Stimulated activated CD8-positive, alpha-beta memory T cell treated with anti-CD3 and anti-CD28 coated beads, Interleukin-15, amount 100 ng/mL, for 24 hours (primary cell): ENCODE measurements around the gene TRPM2.
"Not testable (repeated sequence)": the region's sequence is repeated elsewhere in the genome, so short reads cannot be mapped to it uniquely, and the experiment has no call there.

Experiments used
- DNase-seq: peaks from one replicate; pipeline ENCODE4 v3.0.0-alpha.2; 2020; ENCODE audit warnings: low read depth

The TRPM2 gene

GRCh38 chr21:44335266-44336059, 18.0 kb upstream of the TRPM2 start:
- no peak for DNase-seq

- DNase-seq, result no peak
Observed at GRCh38 chr21:44337449-44337848, 16.0 kb upstream of the TRPM2 start.

GRCh38 chr21:44337941-44338895, 15.2 kb upstream of the TRPM2 start:
- DNase-seq, result no peak

- DNase-seq, result peak; percentile 92
Observed at GRCh38 chr21:44338971-44339910, 14.2 kb upstream of the TRPM2 start, which contains the start of gene CFAP410. TSS of gene CFAP410 (minus strand) at chr21:44339390. CDS start at chr21:44339194, 196 bp downstream.

- not testable (repeated sequence) for DNase-seq
Observed at GRCh38 chr21:44341726-44342458, 11.5 kb upstream of the TRPM2 start.

GRCh38 chr21:44342981-44343380, 10.4 kb upstream of the TRPM2 start:
- DNase-seq, result not testable (repeated sequence)

GRCh38 chr21:44344541-44345183, 8.8 kb upstream of the TRPM2 start:
- DNase-seq, result no peak

- no peak for DNase-seq
Observed at GRCh38 chr21:44345495-44345894, 7.9 kb upstream of the TRPM2 start.

GRCh38 chr21:44347911-44348451, 5.4 kb upstream of the TRPM2 start:
- no peak for DNase-seq

GRCh38 chr21:44348861-44349260, 4.6 kb upstream of the TRPM2 start:
- no peak for DNase-seq

GRCh38 chr21:44349416-44349846, 4.0 kb upstream of the TRPM2 start:
- DNase-seq, result no peak

GRCh38 chr21:44349847-44350772, 3.3 kb upstream of the TRPM2 start:
- DNase-seq, result no peak

- no peak for DNase-seq
Observed at GRCh38 chr21:44350773-44351481, 2.5 kb upstream of the TRPM2 start.

GRCh38 chr21:44351535-44352252, 1.7 kb upstream of the TRPM2 start:
- no peak for DNase-seq

- DNase-seq, result no peak
Observed at GRCh38 chr21:44352253-44352860, 1.1 kb upstream of the TRPM2 start.

- no peak for DNase-seq
Observed at GRCh38 chr21:44354001-44354405, 582 bp downstream of the TRPM2 start.
